ENCODE measurements around the gene TSPAN11.

DNA sequence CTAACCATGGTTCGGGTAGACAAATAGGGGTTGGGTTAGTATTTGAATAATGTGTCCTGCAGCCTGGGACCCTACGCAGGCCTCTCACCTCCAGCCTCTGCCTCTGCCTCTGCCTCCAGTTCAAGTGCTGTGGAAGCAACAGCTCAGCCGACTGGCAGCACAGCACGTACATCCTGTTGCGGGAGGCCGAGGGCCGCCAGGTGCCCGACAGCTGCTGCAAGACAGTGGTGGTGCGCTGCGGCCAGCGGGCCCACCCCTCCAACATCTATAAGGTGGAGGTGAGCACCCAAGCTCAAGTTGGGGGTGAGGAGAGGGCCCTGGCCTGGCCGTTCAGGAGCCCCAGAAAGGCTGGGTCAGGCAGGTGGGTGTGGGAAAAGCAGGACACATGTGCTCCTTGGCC lies 55.9 kb downstream of the TSPAN11 start:
- no peak for TF ChIP-seq POLR2AphosphoS5 (IDR thresholded peaks at IDR 0.05)
- no peak for TF ChIP-seq CTCF (IDR thresholded peaks at IDR 0.05)
- TF ChIP-seq EP300 (IDR thresholded peaks at IDR 0.05): no peak

Measured in suprapubic skin (tissue), 4 donors.